SK-N-SH treated with all-trans-retinoic acid at 6 μM for 48 hours (cell line): ENCODE measurements around the gene MPZL2.

Experiments
- ATAC-seq: fragments of 200-7000 bp; cut with Tn5 transposase; 3 replicates; pipeline ENCODE4 v1.9.1; 2020; ENCODE audit warnings: mild to moderate bottlenecking, moderate library complexity
- ARNTL ChIP-seq: fragments of 450-650 bp; formaldehyde crosslinking; IDR thresholded peaks from 2 replicates; pipeline ENCODE4 v1.5.0; 2020; ENCODE audit warnings: low read depth, mild to moderate bottlenecking, moderate library complexity, borderline replicate concordance
- BACH2 ChIP-seq: fragments of 250-450 bp; sonication (Bioruptor Pico); IDR thresholded peaks from 2 replicates; pipeline ENCODE4 v1.9.0; 2021; ENCODE audit warnings: mild to moderate bottlenecking, borderline replicate concordance
- CSDC2 ChIP-seq: fragments of 250-450 bp; sonication (Bioruptor Pico); IDR thresholded peaks from 2 replicates; pipeline ENCODE4 v1.5.0; 2020; ENCODE audit warnings: mild to moderate bottlenecking, moderate library complexity
- ESRRG ChIP-seq: fragments of 250-450 bp; sonication (Bioruptor Pico); IDR thresholded peaks from 2 replicates; pipeline ENCODE4 v1.6.1; 2021; ENCODE audit warnings: mild to moderate bottlenecking
- GLIS3 ChIP-seq: fragments of 250-450 bp; sonication (Bioruptor Pico); IDR thresholded peaks from 2 replicates; pipeline ENCODE4 v1.5.0; 2020; ENCODE audit warnings: mild to moderate bottlenecking, moderate library complexity
- ISL1 ChIP-seq: fragments of 250-450 bp; sonication (Bioruptor Pico); IDR thresholded peaks from 2 replicates; pipeline ENCODE4 v2.1.2; 2022; ENCODE audit warnings: mild to moderate bottlenecking, moderate library complexity
- OSR1 ChIP-seq: fragments of 250-450 bp; sonication (Bioruptor Pico); IDR thresholded peaks from 2 replicates; pipeline ENCODE4 v1.8.0; 2022; ENCODE audit warnings: moderate library complexity, mild to moderate bottlenecking, inconsistent platforms
- PPARA ChIP-seq: fragments of 250-450 bp; sonication (Bioruptor Pico); IDR thresholded peaks from 2 replicates; pipeline ENCODE4 v1.5.0; 2020; ENCODE audit warnings: mild to moderate bottlenecking, borderline replicate concordance
- RARB ChIP-seq: fragments of 250-450 bp; sonication (Bioruptor Pico); IDR thresholded peaks from 2 replicates; pipeline ENCODE4 v1.8.0; 2021; ENCODE audit warnings: mild to moderate bottlenecking, moderate library complexity
- TCF4 ChIP-seq: fragments of 250-450 bp; sonication (Bioruptor Pico); IDR thresholded peaks from 2 replicates; pipeline ENCODE4 v1.8.0; 2021; ENCODE audit warnings: mild to moderate bottlenecking, moderate library complexity, borderline replicate concordance
- TOX ChIP-seq: fragments of 250-450 bp; sonication (Bioruptor Pico); IDR thresholded peaks from 2 replicates; pipeline ENCODE4 v1.8.0; 2021; ENCODE audit warnings: mild to moderate bottlenecking, moderate library complexity, borderline replicate concordance
- ZC3H10 ChIP-seq: fragments of 250-450 bp; sonication (Bioruptor Pico); IDR thresholded peaks from 2 replicates; pipeline ENCODE4 v1.5.1; 2021; ENCODE audit warnings: mild to moderate bottlenecking, moderate library complexity
- ZFP3 ChIP-seq: fragments of 250-450 bp; sonication (Bioruptor Pico); IDR thresholded peaks from 2 replicates; pipeline ENCODE4 v1.5.0; 2020; ENCODE audit warnings: mild to moderate bottlenecking, moderate library complexity
- ZFP30 ChIP-seq: fragments of 450-650 bp; formaldehyde crosslinking; IDR thresholded peaks from 2 replicates; pipeline ENCODE4 v1.5.0; 2022; ENCODE audit warnings: mild to moderate bottlenecking, moderate library complexity
- ZNF565 ChIP-seq: fragments of 450-650 bp; formaldehyde crosslinking; conservative IDR thresholded peaks from 2 replicates; pipeline ENCODE4 v1.5.0; 2020; ENCODE audit warnings: low read depth, mild to moderate bottlenecking, moderate library complexity
- ZNF70 ChIP-seq: fragments of 450-650 bp; formaldehyde crosslinking; IDR thresholded peaks from 2 replicates; pipeline ENCODE4 v1.5.0; 2020; ENCODE audit warnings: mild to moderate bottlenecking, moderate library complexity
- ZNF8 ChIP-seq: fragments of 450-650 bp; formaldehyde crosslinking; IDR thresholded peaks from 2 replicates; pipeline ENCODE4 v1.5.0; 2020; ENCODE audit warnings: mild to moderate bottlenecking, moderate library complexity
- TF ChIP-seq, protein P1 (sequence below): fragments of 250-450 bp; sonication (Bioruptor Pico); IDR thresholded peaks from 2 replicates; pipeline ENCODE4 v1.8.0; 2021; ENCODE audit warnings: low read depth, mild to moderate bottlenecking, moderate library complexity, borderline replicate concordance
- TF ChIP-seq, protein P2 (sequence below): fragments of 250-450 bp; sonication (Bioruptor Pico); IDR thresholded peaks from 2 replicates; pipeline ENCODE4 v1.8.0; 2020; ENCODE audit warnings: mild to moderate bottlenecking, moderate library complexity, borderline replicate concordance
- TF ChIP-seq, protein P3 (sequence below): fragments of 250-450 bp; sonication (Bioruptor Pico); IDR thresholded peaks from 2 replicates; pipeline ENCODE4 v1.5.0; 2020; ENCODE audit warnings: mild to moderate bottlenecking, moderate library complexity
- TF ChIP-seq, protein P4 (sequence below): fragments of 250-450 bp; sonication (Bioruptor Pico); IDR thresholded peaks from 2 replicates; pipeline ENCODE4 v1.5.1; 2020; ENCODE audit warnings: low read depth, mild to moderate bottlenecking, moderate library complexity
- TF ChIP-seq, protein P5 (sequence below): fragments of 250-450 bp; sonication (Bioruptor Pico); IDR thresholded peaks from 2 replicates; pipeline ENCODE4 v1.5.1; 2021; ENCODE audit warnings: mild to moderate bottlenecking, moderate library complexity

Gene MPZL2

DNA sequence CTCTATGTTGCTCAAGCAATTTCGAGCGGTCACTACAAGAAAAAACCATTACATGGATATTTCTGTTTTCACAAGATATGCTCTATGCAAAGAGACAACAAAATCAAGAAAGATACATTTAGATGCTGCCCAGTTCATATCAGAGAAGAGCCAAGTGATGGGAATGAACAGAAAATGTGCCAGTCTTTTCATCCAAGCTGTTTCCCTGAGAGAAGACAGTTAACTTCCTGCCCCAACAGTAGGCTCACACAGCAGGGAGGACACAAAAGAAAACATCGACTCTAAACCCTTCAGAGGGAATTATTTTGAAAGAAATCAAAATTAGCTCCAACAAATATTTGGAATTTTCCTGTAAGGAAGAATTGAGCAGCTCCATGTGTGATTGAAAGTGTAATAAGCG lies 50.9 kb downstream of the MPZL2 start:
- ATAC-seq, result no peak
- TF ChIP-seq ZFP3, result no peak
- TF ChIP-seq, protein P1, sequence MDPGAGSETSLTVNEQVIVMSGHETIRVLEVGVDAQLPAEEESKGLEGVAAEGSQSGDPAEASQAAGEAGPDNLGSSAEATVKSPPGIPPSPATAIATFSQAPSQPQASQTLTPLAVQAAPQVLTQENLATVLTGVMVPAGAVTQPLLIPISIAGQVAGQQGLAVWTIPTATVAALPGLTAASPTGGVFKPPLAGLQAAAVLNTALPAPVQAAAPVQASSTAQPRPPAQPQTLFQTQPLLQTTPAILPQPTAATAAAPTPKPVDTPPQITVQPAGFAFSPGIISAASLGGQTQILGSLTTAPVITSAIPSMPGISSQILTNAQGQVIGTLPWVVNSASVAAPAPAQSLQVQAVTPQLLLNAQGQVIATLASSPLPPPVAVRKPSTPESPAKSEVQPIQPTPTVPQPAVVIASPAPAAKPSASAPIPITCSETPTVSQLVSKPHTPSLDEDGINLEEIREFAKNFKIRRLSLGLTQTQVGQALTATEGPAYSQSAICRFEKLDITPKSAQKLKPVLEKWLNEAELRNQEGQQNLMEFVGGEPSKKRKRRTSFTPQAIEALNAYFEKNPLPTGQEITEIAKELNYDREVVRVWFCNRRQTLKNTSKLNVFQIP (CRISPR knock-in tag), result no peak
- TF ChIP-seq GLIS3 (CRISPR knock-in tag), result no peak
- TF ChIP-seq ZNF8 (CRISPR knock-in tag), result no peak
- no peak for TF ChIP-seq TCF4 (CRISPR knock-in tag)
- TF ChIP-seq, protein P2, sequence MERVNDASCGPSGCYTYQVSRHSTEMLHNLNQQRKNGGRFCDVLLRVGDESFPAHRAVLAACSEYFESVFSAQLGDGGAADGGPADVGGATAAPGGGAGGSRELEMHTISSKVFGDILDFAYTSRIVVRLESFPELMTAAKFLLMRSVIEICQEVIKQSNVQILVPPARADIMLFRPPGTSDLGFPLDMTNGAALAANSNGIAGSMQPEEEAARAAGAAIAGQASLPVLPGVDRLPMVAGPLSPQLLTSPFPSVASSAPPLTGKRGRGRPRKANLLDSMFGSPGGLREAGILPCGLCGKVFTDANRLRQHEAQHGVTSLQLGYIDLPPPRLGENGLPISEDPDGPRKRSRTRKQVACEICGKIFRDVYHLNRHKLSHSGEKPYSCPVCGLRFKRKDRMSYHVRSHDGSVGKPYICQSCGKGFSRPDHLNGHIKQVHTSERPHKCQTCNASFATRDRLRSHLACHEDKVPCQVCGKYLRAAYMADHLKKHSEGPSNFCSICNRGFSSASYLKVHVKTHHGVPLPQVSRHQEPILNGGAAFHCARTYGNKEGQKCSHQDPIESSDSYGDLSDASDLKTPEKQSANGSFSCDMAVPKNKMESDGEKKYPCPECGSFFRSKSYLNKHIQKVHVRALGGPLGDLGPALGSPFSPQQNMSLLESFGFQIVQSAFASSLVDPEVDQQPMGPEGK (CRISPR knock-in tag), result no peak
- TF ChIP-seq ZFP30 (CRISPR knock-in tag), result no peak
- no peak for TF ChIP-seq CSDC2 (CRISPR knock-in tag)
- no peak for TF ChIP-seq OSR1 (CRISPR knock-in tag)
- no peak for TF ChIP-seq ARNTL
- TF ChIP-seq ZNF70, result no peak
- TF ChIP-seq ZNF565, result no peak
- no peak for TF ChIP-seq ISL1
- TF ChIP-seq PPARA (CRISPR knock-in tag), result no peak
- no peak for TF ChIP-seq TOX (CRISPR knock-in tag)
- no peak for TF ChIP-seq ESRRG
- TF ChIP-seq, protein P3, sequence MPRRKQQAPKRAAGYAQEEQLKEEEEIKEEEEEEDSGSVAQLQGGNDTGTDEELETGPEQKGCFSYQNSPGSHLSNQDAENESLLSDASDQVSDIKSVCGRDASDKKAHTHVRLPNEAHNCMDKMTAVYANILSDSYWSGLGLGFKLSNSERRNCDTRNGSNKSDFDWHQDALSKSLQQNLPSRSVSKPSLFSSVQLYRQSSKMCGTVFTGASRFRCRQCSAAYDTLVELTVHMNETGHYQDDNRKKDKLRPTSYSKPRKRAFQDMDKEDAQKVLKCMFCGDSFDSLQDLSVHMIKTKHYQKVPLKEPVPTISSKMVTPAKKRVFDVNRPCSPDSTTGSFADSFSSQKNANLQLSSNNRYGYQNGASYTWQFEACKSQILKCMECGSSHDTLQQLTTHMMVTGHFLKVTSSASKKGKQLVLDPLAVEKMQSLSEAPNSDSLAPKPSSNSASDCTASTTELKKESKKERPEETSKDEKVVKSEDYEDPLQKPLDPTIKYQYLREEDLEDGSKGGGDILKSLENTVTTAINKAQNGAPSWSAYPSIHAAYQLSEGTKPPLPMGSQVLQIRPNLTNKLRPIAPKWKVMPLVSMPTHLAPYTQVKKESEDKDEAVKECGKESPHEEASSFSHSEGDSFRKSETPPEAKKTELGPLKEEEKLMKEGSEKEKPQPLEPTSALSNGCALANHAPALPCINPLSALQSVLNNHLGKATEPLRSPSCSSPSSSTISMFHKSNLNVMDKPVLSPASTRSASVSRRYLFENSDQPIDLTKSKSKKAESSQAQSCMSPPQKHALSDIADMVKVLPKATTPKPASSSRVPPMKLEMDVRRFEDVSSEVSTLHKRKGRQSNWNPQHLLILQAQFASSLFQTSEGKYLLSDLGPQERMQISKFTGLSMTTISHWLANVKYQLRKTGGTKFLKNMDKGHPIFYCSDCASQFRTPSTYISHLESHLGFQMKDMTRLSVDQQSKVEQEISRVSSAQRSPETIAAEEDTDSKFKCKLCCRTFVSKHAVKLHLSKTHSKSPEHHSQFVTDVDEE, result no peak
- no peak for TF ChIP-seq BACH2 (CRISPR knock-in tag)
- no peak for TF ChIP-seq ZC3H10 (CRISPR knock-in tag)
- TF ChIP-seq, all 23 proteins: peak for 0

DNA sequence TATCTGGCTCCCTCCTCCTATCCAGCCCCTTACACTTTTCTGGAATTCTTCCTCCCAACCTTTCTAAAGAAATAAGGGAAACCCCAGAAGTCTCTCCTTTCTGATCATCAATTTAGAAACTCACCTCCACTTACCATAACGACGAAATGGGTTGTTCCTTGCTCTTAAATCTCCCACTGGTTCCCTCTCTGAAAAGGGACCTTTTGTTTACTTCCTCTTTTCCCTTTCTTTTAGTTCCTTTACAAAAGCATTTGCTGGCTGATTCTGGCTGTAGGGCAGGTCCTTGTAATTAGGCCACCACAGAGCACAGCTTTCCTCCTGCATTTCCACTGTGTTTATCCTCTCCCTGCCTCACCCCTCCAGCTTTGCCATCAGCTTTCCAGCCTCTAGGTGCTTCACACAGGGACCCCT lies 51.3 kb downstream of the MPZL2 start:
- ATAC-seq, result no peak
- TF ChIP-seq ZFP3, result no peak

DNA sequence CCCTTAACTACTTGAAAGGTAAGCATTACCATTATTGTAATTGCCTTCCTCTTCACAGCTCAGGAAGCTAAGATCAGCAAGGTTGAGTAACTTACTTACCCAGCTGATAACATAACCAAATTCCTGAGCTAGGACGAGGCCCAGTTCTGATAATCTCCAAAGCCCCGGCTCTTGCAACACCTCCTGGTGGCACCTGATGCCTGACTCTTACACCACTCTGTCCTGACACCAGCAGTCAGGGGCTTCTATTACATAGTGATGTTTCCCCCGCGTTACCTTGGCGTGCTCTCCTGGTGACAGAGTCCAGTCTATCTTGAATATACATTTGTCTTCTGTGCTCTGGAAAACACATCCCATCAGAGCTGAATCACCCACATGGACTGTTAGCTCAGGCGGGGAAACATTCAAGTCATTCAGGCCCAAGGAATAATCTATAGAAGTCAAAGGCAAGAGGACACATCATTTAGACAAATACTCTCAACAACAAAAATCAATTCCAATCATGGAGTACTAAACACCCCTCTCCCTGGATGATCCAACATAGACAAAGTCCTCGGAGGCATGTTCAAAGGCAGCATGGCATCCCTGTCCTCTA lies 51.9 kb downstream of the MPZL2 start:
- TF ChIP-seq, protein P4, sequence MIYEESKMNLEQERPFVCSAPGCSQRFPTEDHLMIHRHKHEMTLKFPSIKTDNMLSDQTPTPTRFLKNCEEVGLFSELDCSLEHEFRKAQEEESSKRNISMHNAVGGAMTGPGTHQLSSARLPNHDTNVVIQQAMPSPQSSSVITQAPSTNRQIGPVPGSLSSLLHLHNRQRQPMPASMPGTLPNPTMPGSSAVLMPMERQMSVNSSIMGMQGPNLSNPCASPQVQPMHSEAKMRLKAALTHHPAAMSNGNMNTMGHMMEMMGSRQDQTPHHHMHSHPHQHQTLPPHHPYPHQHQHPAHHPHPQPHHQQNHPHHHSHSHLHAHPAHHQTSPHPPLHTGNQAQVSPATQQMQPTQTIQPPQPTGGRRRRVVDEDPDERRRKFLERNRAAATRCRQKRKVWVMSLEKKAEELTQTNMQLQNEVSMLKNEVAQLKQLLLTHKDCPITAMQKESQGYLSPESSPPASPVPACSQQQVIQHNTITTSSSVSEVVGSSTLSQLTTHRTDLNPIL (CRISPR knock-in tag), result no peak
- TF ChIP-seq RARB (CRISPR knock-in tag), result no peak
- TF ChIP-seq PPARA (CRISPR knock-in tag), result no peak
- TF ChIP-seq, protein P5, sequence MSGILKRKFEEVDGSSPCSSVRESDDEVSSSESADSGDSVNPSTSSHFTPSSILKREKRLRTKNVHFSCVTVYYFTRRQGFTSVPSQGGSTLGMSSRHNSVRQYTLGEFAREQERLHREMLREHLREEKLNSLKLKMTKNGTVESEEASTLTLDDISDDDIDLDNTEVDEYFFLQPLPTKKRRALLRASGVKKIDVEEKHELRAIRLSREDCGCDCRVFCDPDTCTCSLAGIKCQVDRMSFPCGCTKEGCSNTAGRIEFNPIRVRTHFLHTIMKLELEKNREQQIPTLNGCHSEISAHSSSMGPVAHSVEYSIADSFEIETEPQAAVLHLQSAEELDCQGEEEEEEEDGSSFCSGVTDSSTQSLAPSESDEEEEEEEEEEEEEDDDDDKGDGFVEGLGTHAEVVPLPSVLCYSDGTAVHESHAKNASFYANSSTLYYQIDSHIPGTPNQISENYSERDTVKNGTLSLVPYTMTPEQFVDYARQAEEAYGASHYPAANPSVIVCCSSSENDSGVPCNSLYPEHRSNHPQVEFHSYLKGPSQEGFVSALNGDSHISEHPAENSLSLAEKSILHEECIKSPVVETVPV, result no peak
- TF ChIP-seq ZNF565, result no peak
- TF ChIP-seq ZNF70, result no peak
- no peak for TF ChIP-seq CSDC2 (CRISPR knock-in tag)
- no peak for TF ChIP-seq ZFP30 (CRISPR knock-in tag)
- TF ChIP-seq, protein P2 (CRISPR knock-in tag), result no peak
- TF ChIP-seq BACH2 (CRISPR knock-in tag), result no peak
- no peak for ATAC-seq
